Measurements from ENCODE around the gene ACOX3. TPM values are rescaled to one million over a fixed set of nuclear protein-coding genes. Genes with fewer than 3 reads are reported as not detected.

Gene ACOX3
- total RNA-seq, 1 donor from 2014 or later: 21.6 TPM

GRCh38 chr4:8398347-8398746 is 42.2 kb downstream of the ACOX3 start:
- H3K9me3 ChIP-seq: no peaks in the 10 kb centered on the region

GRCh38 chr4:8396762-8397406 is 43.6 kb downstream of the ACOX3 start:
- Histone ChIP-seq H3K9me3 (no peaks in the 10 kb centered on the region), H3K27ac (no peak overlapping the region), H3K27me3 (no peaks in the 10 kb centered on the region), H3K4me3 (no peak overlapping the region), H3K36me3 (peaks cover 31% of the 10 kb centered on the region), H3K4me1 (peaks cover 17% of the 10 kb centered on the region)
- ATAC-seq: no peak
- intact Hi-C loops (cut with DNase I): no loop called here
- DNase-seq: no peak
- no peak for TF ChIP-seq CTCF (IDR thresholded peaks at IDR 0.05)

More at GRCh38 chr4:8398347-8398746, 42.2 kb downstream of the ACOX3 start:
- no peaks in the 10 kb centered on the region for H3K27me3 ChIP-seq
- peaks cover 22% of the 10 kb centered on the region for H3K36me3 ChIP-seq
- ATAC-seq (no peak), DNase-seq (no peak)
- TF ChIP-seq CTCF (IDR thresholded peaks at IDR 0.05): no peak
- no peak overlapping the region for H3K27ac ChIP-seq
- H3K4me3 ChIP-seq: no peak overlapping the region
- H3K4me1 ChIP-seq: peaks cover 21% of the 10 kb centered on the region
- intact Hi-C loops (cut with DNase I): no loop called here

- intact Hi-C loops (cut with DNase I): no loop called here
- Histone ChIP-seq H3K4me3 (no peak overlapping the region), H3K36me3 (peaks cover 40% of the 10 kb centered on the region), H3K9me3 (no peaks in the 10 kb centered on the region), H3K27me3 (no peaks in the 10 kb centered on the region), H3K4me1 (peaks cover 17% of the 10 kb centered on the region), H3K27ac (no peak overlapping the region)
- no peak for TF ChIP-seq CTCF (IDR thresholded peaks at IDR 0.05)
- no peak for DNase-seq
- ATAC-seq: no peak
These were observed 44.8 kb downstream of the ACOX3 start for GRCh38 chr4:8395504-8396296.

GRCh38 chr4:8394806-8395205 is 45.7 kb downstream of the ACOX3 start:
- Histone ChIP-seq H3K27ac (peak overlapping the region; percentile 49), H3K4me1 (peaks cover 17% of the 10 kb centered on the region), H3K36me3 (peaks cover 40% of the 10 kb centered on the region), H3K4me3 (no peak overlapping the region), H3K9me3 (no peaks in the 10 kb centered on the region), H3K27me3 (no peaks in the 10 kb centered on the region)
- intact Hi-C loops (cut with DNase I): no loop called here
- DNase-seq (no peak), ATAC-seq (no peak)
- TF ChIP-seq CTCF (IDR thresholded peaks at IDR 0.05): no peak

- Histone ChIP-seq H3K27ac (peak overlapping the region; percentile 49), H3K4me3 (no peak overlapping the region), H3K36me3 (peaks cover 42% of the 10 kb centered on the region), H3K9me3 (no peaks in the 10 kb centered on the region), H3K27me3 (no peaks in the 10 kb centered on the region), H3K4me1 (peaks cover 17% of the 10 kb centered on the region)
- ATAC-seq: peak; percentile 38
- DNase-seq: no peak
- no peak for TF ChIP-seq CTCF (IDR thresholded peaks at IDR 0.05)
- intact Hi-C loops (cut with DNase I): no loop called here
These were observed 46.4 kb downstream of the ACOX3 start for GRCh38 chr4:8394061-8394519.

Measured in upper lobe of right lung (tissue), 1 donor.